AG09309 (cell line): Measurements from ENCODE around the gene PSMB8.
A peak's percentile ranks its signal among the peaks of the same experiment; 100 is the strongest.

Experiments
- DNase-seq: peaks from one replicate; pipeline ENCODE4 v3.0.0-alpha.2; 2010; ENCODE audit warnings: low read depth
- H3K4me3 ChIP-seq: 2 replicates; pipeline ENCODE4 v1.5.1; 2011; ENCODE audit warnings: mild to moderate bottlenecking, low read depth, low read length, moderate library complexity; ENCODE audit not compliant: control insufficient read depth
- TF ChIP-seq, protein P1 (sequence below): IDR thresholded peaks from 2 replicates; pipeline ENCODE4 v1.5.1; 2011; ENCODE audit warnings: mild to moderate bottlenecking, low read depth, low read length, inconsistent platforms; ENCODE audit not compliant: insufficient read depth, control insufficient read depth; ENCODE audit errors: missing control alignments

PSMB8 gene

GRCh38 chr6:32838114-32838958 is 5.5 kb downstream of the PSMB8 start, which contains the start of gene TAP2:
TAP2 (minus strand) TSS chr6:32838739; CDS start chr6:32838233, 506 bp downstream.
- TF ChIP-seq, protein P1, sequence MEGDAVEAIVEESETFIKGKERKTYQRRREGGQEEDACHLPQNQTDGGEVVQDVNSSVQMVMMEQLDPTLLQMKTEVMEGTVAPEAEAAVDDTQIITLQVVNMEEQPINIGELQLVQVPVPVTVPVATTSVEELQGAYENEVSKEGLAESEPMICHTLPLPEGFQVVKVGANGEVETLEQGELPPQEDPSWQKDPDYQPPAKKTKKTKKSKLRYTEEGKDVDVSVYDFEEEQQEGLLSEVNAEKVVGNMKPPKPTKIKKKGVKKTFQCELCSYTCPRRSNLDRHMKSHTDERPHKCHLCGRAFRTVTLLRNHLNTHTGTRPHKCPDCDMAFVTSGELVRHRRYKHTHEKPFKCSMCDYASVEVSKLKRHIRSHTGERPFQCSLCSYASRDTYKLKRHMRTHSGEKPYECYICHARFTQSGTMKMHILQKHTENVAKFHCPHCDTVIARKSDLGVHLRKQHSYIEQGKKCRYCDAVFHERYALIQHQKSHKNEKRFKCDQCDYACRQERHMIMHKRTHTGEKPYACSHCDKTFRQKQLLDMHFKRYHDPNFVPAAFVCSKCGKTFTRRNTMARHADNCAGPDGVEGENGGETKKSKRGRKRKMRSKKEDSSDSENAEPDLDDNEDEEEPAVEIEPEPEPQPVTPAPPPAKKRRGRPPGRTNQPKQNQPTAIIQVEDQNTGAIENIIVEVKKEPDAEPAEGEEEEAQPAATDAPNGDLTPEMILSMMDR: peak; percentile 99
- DNase-seq: peak; percentile 63
- H3K4me3 ChIP-seq: peak within 1 kb of the TSS; percentile 89

DNA sequence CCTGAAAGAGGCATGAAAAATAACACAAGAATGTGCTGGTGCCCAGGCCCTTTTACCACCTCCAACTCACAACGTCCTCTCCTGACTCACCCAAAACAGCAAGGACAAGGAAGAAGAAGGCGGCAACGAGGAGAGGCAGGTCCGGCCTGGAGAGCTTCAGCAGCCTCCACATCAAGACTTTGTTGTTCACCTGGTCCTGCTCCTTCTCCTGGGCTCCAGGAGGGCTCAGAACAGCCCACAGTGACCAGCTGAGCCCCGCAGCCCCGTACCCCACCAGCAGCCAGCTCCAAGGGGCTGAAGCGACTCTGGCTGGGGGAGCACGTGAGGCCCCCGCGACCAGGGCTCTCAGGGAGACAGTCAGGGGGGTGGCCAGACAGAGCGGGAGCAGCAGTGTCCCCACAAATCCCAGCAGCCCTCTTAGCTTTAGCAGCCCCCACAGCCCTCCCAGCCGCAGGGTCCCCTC is 6.2 kb downstream of the PSMB8 start:
- no peak for DNase-seq
- TF ChIP-seq, protein P1: no peak
- H3K4me3 ChIP-seq: peak overlapping the region; percentile 89

GRCh38 chr6:32836873-32837272 is 7.0 kb downstream of the PSMB8 start:
- no peak for DNase-seq
- no peak overlapping the region for H3K4me3 ChIP-seq

GRCh38 chr6:32835167-32835893 is 8.5 kb downstream of the PSMB8 start:
- DNase-seq: no peak
- H3K4me3 ChIP-seq: no peak overlapping the region
- TF ChIP-seq, protein P1: no peak

More at GRCh38 chr6:32836873-32837272, 7.0 kb downstream of the PSMB8 start:
- TF ChIP-seq, protein P1: no peak

DNA sequence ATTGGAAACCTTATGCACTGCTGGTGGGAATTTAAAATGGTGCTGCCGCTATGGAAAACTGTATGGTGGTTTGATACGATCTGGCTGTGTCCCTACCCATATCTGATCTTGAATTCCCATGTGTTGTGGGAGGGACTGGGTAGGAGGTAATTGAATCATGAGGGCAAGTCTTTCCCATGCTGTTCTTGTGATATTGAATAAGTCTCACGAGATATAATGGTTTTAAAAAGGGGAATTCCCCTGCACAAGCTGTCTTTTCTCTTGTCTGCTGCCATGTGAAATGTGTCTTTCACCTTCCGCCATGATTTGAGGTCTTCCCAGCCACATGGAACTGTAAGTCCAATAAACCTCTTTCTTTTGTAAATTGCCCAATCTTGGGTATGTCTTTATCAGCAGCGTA is 10.2 kb downstream of the PSMB8 start:
- no peak for DNase-seq
- TF ChIP-seq, protein P1: no peak
- no peak overlapping the region for H3K4me3 ChIP-seq

- TF ChIP-seq, protein P1: no peak
- no peak overlapping the region for H3K4me3 ChIP-seq
- DNase-seq: no peak
Measured at GRCh38 chr6:32832535-32832934, 11.3 kb downstream of the PSMB8 start.
